Stimulated activated CD8-positive, alpha-beta memory T cell treated with anti-CD3 and anti-CD28 coated beads, Interleukin-7, amount 100 ng/mL, for 24 hours (primary cell): ENCODE measurements around the gene GCNT1.
"Not testable (repeated sequence)": the region's sequence is repeated elsewhere in the genome, so short reads cannot be mapped to it uniquely, and the experiment has no call there.

ENCODE experiments used
- DNase-seq: peaks from one replicate; pipeline ENCODE4 v3.0.0-alpha.2; 2020; ENCODE audit warnings: low read depth

The GCNT1 gene

DNA sequence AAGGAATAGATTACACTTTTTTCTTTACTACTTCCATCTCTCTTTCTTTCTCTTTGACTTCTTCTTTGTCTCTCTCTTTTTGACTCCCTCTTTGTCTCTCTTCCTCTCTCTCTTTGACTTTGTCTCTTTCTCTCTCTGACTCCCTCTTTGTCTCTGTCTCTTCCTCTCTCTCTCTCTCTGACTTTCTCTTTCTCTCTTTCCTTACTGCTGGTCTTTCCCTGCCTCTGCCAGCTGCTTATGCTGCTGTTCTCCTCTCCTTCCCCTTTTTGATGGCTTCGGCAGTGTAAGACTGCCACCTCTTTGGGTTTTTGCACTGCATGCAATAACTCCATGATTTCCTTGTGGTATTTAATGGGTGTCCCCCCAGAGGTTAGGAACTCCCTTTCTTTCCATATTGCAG lies 32.1 kb downstream of the GCNT1 start:
- not testable (repeated sequence) for DNase-seq

DNA sequence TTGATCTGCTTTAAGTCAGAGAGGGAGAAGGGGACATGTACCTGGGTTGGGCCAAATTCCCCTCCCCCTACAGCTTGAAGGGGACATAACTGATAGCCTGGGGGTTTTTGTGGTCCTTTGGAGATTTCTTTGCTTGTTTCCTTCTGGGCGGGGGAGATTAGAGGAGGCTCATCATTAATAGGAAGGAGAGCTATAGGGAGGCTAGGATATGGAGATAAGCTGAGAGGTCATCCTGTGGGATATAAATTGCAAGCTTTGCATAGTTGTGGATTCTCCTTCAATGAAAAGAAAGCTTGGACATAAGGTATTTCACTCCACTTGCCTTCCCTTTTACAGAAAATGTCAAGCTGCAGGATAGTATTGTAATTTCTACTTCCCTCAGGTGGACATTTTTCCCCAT lies 34.5 kb downstream of the GCNT1 start:
- DNase-seq: not testable (repeated sequence)

DNA sequence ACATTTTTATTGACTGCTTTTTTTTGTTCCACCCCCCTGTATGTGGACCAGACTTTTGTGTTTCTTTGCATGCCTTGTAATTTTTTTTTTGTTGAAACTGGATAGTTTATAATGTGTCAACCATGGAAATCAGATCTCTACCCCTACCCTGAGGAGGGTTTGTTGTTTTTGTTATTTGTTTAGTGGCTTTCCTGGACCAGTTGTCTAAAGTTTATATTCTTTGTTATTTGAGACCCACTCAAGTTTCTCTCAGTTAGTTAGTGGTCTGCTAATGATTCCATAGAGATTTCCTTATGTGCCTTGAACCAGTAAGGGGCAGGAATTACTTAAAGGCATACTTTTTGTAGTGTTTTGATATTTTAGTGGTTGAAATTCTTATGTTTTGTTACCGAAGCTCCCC lies 41.1 kb downstream of the GCNT1 start:
- DNase-seq: no peak

DNA sequence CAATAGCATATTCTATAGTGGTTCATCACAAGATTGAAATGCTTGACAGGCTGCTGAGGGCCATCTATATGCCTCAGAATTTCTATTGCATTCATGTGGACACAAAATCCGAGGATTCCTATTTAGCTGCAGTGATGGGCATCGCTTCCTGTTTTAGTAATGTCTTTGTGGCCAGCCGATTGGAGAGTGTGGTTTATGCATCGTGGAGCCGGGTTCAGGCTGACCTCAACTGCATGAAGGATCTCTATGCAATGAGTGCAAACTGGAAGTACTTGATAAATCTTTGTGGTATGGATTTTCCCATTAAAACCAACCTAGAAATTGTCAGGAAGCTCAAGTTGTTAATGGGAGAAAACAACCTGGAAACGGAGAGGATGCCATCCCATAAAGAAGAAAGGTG lies 43.8 kb downstream of the GCNT1 start:
- no peak for DNase-seq

DNA sequence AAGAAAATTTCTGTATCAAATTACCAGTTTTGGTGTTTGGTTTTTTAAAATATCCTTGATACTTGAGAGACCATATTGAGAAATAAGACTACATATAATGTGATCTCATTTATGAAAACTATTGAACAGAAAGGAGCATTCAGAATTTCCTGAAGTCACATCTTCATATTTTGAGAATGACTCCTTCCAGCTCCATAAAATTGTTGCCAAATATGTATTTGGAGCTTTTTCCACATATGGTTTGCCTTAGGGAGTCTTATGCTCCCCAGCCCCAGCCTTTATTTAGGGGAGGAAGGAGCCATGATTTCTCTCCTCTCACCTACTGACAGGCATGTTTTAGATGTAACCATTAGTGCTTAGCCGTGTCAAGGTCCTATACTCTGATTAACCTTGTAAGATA lies 51.1 kb downstream of the GCNT1 start:
- no peak for DNase-seq

DNA sequence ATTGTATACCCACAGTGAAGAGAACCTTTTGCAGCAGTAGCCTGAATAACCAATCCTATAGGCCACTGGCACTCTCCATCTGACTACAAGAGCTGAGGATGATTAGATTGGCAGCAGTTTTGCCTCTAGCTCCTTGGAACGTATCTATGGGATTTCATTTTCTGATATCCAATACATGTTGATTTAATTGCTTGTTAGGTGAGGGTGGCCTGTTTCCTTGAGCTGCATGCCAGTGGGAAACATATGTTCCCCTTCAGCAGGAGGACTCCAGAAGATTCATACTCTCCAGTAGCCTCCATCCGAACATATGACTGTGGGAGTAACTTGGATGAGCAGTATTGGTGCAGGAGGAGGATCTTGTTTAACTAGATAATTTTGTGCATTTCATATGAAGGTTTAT lies 51.5 kb downstream of the GCNT1 start:
- no peak for DNase-seq

DNA sequence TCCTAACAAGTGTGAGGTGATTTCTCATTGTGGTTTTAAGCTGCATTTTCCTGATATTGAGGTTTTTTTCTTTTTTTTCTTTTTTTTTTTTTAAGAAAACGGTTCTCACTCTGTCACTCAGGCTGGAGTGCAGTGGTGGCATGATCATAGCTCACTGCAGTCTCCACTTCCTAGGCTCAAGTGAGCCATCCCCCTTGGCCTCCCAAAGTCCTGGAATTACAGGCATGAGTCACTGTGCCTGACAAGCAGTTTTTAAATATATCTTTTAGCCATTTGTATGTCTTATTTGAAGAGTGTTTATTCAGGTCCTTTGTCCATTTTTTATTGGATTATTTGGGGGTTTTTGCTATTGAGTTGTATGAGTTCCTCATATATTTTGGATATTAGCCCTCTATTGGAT lies 53.8 kb downstream of the GCNT1 start:
- DNase-seq: no peak

DNA sequence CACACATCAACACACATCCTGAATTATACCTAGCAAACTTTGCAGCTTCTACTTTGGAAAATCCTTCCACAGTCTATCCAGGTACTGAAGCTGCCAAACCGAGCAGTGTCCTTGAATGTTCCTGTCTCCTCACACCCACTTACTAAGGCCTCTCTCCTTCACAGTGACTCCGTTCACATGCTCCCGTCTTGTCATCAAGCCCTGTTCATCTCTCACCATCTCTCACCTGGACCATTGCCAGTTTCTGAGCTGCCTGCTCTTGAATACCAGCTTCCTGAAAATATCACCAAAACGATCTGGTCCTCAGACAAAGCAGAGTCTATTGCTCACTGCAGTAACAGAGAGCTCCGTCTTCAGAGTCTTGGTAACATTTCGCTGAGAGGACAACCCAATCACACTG lies 57.4 kb downstream of the GCNT1 start:
- DNase-seq: no peak

DNA sequence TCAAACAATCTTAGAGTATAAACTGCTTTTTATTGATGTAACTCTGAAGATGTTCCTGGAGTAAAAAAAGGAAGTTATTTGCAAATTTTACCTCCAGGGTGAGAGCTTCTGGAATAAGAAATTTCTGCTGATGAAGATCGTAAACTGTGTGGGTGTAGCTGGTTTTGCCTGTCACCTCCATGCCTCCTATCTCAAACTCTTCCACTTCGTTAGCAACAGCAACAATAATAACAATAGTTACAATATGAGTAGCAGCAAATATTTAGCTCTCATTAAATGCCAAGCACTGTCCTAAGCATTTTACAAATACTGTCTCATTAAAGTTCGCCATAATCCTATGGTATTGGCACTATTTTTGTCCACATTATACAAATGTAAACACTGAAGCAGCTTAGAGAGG lies 57.9 kb downstream of the GCNT1 start:
- no peak for DNase-seq

DNA sequence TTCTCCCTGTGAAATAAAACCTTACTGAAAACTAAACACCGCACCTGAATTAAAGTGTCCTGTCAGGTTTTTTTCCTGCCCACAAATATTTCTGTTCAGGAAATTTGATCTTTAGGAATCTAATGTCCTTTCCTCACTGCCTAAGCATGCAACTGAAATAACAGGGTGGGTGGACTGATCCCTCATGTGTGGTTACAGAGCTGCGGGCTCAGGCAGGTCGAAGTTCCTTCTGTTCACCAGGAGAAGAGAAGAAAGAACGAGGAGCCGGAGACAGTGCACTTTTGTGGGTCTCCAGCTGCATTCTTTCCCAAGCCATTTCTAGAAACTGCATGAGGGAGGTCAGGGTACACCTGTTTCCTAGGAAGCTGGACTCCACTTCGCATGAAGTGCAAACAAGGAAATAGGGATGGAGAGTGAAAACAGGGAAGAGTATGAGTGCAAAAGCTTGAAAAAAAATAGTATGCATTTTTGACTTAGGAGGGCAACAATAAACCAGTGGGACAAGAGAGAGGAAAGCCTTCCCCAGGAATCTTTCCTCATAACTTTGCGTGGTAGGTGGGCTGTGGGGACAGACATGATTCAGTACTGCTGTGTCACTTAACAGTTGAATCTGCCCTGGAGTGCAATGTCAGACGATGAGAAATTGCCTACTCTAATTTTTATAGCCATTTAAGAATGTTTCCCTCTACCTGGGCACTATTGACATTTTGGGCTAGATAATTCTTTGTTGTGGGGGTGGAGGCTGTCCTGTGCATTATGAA lies 60.3 kb downstream of the GCNT1 start:
- DNase-seq: no peak

DNA sequence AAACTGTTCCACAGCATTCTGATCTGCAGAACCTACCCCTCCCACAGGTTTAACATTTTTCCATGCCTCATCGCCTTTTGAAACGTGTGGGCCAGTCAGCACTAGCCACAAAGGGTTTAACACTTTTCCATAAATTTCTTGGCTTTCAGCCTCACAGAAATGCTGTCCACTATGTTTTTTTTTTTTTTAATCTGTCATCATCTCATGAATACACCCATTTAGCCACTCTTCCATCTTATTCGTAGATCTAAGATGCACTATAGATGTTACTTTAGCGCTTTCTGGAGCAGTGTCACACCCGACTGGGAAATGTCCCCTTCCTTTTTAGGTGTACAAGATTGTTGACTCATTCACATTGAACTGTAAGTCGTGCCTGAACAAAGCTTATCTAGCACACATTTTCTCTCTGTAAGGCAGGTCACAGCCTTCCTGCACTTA lies 62.3 kb downstream of the GCNT1 start:
- DNase-seq: no peak

DNA sequence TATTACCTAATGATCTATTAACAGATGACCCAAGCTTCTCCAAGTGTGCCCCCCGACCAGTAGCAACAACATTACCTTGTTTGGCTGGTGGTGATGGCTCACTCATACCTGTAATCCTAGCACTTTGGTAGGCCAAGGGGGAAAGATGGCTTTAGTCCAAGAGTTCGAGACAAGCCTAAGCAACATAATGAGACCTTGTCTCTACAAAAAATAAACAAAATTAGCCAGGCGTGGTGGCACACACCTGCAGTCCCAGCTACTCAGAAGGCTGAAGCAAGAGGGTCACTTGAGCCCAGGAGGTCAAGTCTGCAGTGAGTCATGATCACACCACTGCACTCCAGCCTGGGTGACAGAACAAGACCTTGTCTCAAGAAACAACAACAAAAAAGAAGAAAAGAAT lies 62.9 kb downstream of the GCNT1 start:
- no peak for DNase-seq

DNA sequence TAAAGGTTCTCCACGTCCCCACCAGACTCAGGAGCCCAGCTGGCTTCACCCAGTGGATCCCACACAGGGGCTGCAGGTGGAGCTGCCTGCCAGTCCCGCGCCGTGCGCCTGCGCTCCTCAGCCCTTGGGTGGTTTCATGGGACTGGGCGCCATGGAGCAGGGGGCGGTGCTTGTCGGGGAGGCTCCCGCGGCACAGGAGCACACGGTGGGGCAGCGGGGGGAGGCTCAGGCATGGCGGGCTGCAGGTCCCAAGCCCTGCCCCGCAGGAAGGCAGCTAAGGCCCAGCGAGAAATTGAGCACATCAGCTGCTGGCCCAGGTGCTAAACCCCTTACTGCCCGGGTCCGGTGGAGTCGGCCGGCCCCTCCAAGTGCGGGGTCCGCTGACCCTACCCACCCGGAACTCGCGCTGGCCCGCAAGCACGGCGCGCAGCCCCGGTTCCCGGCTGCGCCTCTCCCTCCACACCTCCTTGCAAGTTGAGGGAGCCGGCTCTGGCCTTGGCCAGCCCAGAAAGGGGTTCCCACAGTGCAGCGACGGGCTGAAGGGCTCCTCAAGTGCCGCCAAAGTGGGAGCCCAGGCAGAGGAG lies 64.7 kb downstream of the GCNT1 start:
- not testable (repeated sequence) for DNase-seq

DNA sequence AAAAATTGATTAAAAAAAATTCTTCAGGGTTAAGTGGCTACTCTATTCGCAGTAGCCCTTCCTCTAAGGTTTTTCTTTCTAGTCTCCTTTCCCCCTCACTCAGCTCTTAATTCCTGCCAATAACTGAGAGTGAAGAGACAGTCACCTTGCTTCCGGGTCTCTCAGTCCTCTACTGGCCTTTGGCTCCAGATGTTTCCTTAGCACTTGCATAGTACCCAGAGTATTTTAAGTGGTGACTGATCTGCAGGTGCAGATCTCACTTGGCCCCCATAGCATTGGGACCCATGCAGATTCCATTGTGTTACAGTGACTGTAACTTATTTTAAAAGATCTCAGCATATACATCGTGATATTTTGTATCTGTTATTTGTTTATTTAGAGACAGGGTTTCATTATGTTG lies 66.2 kb downstream of the GCNT1 start:
- DNase-seq: no peak

DNA sequence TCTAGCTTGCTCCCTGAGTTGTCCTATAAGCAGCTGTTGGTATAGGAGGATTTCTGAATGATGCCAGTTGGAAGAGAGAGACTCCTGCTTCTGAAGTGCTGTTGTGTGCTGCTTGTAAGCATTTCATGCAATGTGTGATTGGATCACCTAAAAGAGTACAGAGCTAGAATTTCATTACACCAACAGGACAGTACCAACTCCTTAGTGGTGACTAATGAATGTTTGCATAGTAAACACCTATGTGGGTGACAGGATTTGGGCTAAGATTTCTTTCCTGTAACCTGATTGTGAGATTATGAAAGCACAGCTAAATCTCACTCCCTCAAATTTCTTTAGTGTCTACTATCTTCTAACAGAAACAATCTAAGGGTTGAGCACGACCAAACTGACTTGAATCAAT lies 67.0 kb downstream of the GCNT1 start:
- DNase-seq: no peak

DNA sequence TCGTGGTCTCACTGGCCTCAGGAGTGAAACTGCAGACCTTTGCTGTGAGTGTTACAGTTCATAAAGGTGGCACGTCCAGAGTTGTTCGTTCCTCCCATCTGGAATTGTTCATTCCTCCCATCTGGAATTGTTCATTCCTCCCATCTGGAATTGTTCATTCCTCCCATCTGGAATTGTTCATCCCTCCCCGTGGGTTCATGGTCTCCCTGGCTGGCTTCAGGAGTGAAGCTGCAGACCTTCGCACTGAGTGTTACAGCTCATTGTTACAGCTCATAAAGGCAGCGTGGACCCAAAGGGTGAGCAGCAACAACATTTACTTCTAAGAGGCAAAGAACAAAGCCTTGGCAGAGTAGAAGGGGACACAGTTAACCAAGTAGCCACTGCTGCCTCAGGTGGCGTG lies 69.1 kb downstream of the GCNT1 start:
- no peak for DNase-seq

DNA sequence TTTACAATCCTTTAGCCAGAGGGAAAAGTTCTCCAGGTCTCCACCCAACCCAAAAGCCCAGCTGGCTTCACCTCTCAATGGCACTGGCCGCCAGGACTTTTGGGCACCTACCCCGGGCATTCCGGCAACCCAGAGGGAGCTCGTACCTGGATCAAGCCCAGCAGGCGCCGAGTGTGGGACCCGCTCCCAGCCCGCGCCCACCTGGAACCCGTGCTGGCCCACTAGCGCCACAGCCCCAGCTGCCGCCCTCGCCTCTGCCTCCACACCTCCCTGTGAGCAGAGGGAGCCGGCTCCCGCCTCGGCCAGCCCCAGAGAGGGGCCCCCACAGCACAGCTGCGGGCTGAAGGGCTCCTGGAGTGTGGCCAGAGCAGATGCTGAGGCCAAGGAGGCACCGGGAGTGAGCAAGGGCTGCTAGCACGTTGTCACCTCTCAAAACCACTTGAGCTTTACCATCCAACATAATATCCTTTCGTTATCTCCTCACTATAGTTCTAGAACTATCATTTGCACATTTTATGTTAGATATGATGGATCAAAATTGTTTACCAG lies 69.7 kb downstream of the GCNT1 start:
- no peak for DNase-seq

DNA sequence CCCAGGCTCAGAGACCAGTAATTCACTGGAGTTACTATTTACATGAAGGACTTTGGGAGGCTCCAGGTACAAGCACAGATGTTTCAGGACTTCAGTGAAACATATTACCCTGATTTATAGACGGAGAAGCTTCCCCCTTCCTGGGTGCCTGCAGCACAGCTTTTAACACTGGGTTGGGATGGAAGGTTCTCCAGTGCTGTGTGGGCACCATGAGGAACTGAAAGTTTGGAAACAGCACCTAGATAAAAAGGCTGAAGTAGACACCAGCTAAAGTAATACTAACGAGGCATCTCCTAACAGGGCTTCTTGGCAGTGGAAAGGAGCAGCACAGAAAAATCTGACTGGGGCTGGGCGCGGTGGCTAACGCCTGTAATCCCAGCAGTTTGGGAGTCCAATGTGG lies 70.7 kb downstream of the GCNT1 start:
- DNase-seq: no peak

DNA sequence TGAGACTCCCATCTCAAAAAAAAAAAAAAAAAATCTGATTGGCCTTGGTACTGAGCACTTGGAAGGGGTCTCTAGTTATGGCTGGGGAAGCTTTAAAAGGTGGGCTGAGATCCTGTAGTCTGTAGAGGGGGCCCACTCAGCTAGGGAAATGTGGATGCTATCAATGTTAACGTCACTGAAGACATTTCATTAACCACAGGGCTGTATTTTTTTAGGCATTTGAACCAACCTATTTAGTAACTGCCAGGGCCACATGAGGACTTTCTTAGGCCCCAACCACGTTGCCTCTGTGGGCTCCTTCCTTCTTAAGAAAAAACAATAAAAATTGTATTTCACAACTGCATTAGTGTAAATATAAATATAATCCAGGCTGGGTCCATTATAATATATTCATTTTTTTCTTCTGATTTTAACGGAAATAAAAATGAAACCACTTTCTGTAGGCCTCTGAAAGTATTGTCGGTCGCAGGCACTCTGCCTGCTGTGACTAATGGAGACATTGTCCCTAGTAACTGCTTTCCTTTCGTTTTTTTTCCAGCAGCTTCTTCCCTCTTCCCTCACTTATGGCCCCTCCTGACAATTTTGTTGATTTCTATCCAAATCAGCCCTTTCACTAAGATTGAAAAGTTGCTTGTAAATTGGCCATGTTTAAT lies 71.6 kb downstream of the GCNT1 start:
- no peak for DNase-seq

DNA sequence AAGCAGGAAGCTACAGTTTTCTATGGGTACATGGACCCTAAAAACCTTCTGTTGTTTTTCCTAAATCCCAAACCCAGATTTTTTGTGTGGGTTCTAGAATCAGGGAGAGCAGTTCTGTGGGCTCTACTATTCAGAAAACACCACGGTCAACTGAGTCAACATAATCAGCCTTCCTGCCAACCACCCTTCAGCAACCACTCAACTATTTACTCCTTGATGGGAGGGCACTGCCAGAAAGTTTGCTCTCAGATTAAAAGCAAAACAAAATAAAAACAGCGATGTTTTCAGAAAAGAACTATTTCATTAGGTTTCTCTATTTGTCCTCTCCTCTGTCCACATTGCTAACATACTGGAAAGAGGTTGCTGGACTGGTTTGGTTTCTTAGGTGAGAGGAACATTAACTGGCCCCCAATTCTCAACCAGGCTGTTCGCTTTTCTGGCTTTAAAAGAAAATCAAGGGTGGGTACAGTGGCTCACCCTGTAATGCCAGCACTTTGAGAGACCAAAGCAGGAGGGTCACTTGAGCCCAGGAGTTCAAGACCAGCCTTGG lies 72.3 kb downstream of the GCNT1 start:
- DNase-seq: no peak

DNA sequence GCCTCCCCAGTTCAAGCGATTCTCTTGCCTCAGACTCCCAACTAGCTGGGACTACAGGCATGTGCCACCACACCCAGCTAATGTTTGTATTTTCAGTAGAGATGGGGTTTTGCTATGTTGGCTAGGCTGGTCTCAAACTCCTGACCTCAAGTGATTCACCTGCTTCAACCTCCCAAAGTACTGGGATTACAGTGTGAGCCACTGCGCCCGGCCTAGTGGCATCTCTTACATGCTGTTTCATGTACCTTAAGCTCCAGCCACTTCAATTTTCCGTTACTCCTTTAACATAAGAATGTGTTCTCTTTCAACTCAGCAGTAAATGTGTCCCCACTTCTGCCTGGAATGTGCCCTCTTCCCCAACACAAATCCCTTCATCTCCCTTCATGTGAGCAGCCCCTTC lies 73.9 kb downstream of the GCNT1 start:
- not testable (repeated sequence) for DNase-seq

DNA sequence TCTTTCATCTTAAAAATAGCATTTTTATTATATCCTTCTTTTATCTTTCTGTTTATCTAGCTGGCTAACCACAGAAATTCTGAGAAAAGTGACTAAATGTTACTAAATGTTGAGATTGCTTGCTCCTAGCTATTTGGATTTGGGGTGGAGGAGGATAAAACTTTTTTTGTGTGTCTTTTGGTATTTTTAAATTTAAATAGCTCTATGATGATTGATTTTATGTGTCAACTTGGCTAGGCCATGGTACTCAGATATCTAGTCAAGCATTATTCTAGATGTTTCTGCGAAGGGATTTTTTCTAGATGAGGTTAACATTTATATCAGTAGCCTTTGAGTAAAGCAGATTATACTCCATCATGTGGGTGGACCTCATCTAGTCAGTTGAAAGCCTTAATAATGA lies 75.0 kb downstream of the GCNT1 start:
- DNase-seq: no peak

DNA sequence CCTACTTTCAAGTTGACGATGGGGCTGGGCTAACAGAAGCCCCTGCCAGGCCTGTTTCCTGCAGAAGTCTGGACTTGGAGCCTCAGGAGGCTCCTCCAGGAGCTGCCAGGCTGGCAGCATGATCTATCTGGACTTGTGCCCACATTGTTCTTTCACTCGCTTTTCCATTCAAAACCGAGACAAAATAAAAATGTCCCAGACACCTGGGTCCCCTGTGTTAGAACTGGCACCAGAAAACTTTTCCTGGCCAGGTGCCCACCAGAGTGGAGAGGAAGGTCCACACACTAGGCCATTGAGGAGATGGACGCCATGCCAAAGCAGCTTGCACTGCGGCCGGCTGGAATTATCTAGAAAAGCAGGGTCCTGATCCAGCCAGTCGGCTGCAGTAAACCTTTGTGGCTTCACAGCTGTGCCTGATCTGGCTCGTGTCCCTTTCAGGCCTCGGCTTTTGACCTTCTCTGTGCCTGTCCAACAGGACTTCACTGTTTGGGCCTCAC lies 78.2 kb downstream of the GCNT1 start:
- no peak for DNase-seq
